HG03066 (cell line): ENCODE measurements around the gene KCNJ1.
A peak's percentile ranks its signal among the peaks of the same experiment; 100 is the strongest.

Experiments used
- ATAC-seq: cut with Tn5 transposase; IDR thresholded peaks from one replicate; pipeline ENCODE4 v1.9.1; 2021; ENCODE audit warnings: low read depth; ENCODE audit not compliant: unreplicated experiment

KCNJ1 gene

DNA sequence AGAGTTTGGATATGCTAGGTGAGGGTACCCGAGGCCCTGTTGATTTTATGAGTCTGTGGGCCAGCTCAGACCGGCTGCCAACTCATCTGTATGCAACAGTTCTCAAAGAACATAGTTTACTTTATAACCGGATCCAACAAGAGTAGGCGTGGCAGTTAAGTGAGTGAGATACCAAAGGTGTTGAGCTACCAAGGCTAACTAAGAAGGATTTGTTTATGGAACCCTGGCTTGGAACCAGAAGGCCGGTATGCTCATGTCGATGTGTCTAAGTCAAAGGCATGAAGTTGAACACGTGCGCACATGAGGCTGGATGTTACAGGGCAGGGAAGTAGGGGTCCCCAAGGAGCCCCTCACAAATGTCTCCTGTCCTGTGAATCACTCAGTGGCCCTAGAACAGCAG is at the start of gene KCNJ1:
TSS of gene KCNJ1 (minus strand) at position 20 of the 400 bp plus-strand sequence. CDS start 27,053 bp downstream, outside the sequence.
- ATAC-seq: no peak

DNA sequence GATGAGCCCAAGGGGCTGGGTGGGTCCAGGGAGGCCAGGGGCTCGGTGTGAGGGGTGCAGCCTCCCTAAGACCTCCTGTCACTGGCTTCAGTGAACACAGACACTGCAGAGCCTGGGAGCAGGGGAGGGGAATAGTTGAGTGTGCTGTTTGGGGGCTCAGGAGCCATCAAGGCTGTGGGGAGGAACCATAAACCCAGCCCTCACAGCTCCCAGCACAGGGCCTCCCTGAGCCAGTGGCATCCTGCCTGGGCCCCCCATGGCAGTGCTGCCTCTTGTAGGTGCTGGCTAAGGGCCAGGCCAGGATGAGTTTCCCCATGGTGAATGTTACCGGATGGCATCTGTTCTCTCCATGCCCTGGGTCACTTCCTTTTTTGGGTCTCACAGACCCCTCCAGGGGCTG is 49.6 kb upstream of the KCNJ1 start:
- no peak for ATAC-seq

DNA sequence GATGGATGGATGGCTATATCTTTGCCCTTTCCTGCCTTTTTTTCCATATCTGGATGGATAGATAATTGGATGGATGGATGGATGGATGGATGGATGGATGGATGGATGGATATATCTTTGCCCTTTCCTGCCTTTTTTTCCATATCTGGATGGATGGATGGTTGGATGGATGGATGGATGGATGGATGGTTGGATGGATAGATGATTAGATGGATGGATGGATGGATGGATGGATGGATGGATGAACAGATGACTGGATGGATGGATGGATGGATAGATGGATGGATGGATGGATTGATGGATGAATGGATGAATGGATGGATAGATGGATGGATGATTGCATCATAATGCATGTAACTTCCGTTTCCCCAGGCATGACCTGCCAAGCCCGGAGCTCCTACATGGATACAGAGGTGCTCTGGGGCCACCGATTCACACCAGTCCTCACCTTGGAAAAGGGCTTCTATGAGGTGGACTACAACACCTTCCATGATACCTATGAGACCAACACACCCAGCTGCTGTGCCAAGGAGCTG is 49.0 kb upstream of the KCNJ1 start:
- no peak for ATAC-seq

DNA sequence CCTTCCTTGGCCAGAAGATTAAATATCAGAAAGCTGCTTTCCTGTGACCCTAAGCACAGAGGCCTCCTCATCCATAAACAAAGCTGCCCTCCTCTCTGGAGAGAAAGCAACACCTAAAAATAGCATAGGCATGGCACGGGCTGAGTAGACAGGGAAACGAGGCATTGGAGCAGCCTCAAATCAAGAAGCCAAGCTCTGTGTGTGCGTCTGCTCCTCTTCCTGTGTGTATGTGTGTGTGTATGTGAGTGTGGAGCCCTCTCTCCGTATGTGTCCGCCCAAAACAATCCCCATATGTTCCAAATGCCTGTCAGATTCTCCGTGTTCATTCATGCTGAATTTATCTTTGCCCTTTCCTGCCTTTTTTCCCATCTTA is 48.0 kb upstream of the KCNJ1 start:
- no peak for ATAC-seq

DNA sequence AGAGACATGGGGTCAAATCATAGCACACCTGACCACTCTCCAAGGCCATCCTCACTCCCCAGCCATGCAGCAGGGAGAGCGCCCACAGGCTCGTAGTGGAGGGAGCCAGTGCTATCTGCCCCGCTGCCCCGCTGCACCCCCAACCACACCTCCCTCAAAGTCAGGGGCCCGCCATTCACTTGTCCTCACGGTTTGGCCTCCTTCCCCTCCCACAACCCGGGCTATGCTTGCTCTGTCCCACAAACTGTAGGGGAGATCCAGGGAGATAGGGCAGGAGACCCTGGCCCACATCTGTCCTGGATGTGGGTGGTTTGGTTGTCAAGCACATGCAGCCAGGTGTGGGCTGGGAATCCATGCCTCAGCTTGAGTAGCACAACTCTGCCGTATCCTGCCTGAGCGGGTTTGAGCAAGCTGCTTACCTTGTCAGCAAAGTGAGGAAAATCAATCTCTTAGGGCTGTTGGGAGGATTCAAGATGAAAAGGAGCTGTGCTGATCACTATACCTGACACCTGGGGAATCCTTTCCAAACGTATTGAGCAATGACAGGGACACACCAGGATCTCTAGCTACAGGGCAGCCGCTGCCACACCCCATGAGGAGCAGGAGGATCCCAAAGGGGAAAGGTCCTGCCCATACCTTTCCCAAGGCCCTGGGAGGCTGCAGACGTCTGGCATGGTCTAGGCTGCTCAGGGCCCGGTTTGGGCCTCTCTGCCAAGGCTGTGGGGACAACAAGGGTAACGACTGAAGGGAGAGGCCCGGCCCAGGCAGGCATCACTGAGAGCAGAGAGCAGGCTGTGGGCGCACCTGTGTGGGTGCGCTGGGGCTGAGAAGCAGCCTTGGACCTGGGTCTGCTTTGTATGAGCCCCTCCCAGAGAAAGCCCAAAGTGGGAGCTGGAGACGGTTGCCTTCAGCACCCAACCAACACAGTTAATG is 47.4 kb upstream of the KCNJ1 start:
- no peak for ATAC-seq

DNA sequence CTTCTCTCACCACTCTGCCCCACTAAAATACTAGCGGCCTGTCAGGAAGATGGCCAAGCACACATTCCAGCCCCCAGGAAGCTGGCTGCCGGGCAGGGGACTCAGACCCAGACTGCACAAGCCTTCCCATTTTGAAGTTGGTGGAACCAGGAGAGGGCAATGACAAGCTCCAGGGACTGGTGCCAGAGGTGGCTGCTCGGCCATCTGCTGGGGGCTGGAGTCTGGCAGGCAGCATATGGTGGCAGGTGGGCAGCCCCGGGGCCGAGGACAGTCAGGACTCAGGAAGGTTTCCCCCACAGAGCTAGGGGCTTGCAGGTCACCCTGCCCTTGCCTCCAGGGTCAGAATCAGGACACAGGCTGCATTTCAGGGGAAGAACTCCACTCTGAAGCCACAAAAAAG is 46.7 kb upstream of the KCNJ1 start:
- no peak for ATAC-seq

DNA sequence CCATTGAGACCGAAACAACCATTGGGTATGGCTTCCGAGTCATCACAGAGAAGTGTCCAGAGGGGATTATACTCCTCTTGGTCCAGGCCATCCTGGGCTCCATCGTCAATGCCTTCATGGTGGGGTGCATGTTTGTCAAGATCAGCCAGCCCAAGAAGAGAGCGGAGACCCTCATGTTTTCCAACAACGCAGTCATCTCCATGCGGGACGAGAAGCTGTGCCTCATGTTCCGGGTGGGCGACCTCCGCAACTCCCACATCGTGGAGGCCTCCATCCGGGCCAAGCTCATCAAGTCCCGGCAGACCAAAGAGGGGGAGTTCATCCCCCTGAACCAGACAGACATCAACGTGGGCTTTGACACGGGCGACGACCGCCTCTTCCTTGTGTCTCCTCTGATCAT is 44.6 kb upstream of the KCNJ1 start:
- no peak for ATAC-seq

DNA sequence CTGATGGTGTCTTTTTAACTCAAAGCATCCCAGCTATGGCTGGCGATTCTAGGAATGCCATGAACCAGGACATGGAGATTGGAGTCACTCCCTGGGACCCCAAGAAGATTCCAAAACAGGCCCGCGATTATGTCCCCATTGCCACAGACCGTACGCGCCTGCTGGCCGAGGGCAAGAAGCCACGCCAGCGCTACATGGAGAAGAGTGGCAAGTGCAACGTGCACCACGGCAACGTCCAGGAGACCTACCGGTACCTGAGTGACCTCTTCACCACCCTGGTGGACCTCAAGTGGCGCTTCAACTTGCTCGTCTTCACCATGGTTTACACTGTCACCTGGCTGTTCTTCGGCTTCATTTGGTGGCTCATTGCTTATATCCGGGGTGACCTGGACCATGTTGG is 44.1 kb upstream of the KCNJ1 start:
- no peak for ATAC-seq

DNA sequence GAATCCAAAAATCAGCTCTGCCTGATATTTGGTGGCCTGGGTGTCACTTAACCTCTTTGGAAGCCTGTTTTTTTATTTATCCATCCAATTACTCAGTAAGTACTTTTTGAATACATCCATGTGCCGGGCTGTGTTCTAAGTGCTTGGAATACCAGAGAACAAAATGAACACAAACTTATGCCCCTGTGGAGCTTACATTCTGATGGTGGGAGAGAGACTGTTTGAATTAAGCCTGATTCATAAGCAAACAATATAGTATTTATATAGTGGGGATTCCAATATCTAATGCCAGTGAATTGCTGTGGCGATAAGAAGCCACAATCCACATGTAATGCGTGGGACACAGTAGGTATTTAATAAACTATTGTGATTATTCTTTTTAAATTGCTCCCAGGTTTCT is 43.5 kb upstream of the KCNJ1 start:
- no peak for ATAC-seq

DNA sequence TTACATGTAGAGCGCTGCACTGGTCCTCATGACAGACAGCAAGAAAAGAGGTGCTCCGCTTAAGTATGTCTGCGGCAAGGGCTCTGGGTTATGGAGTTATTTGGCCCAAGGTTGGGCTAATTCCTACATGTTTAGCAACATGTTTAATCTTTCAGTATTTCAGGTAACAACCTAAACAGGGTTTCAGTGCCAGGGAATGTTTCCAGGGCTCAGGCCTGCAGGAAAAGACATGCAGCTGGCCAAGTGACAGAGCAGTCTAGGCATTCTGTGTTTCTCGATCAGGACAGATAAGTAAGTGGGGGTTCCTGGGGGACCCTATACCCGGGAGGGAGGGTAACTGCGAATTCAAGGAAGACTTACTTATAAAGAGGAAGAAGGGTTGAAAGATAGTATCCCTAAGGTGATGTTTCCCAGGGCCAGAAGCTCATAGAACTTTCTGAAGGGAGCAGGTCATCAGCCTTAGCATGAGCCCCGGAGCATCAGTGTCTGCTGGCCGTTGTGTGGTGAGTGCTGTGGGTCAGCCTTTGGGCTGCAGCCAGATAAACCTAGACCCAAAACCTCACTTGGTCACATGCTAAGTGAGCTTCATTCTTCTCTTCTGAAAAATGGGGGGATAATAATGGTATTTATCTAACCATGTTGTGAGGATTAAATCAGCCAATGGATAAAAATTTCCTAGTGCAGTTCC is 42.5 kb upstream of the KCNJ1 start:
- no peak for ATAC-seq

DNA sequence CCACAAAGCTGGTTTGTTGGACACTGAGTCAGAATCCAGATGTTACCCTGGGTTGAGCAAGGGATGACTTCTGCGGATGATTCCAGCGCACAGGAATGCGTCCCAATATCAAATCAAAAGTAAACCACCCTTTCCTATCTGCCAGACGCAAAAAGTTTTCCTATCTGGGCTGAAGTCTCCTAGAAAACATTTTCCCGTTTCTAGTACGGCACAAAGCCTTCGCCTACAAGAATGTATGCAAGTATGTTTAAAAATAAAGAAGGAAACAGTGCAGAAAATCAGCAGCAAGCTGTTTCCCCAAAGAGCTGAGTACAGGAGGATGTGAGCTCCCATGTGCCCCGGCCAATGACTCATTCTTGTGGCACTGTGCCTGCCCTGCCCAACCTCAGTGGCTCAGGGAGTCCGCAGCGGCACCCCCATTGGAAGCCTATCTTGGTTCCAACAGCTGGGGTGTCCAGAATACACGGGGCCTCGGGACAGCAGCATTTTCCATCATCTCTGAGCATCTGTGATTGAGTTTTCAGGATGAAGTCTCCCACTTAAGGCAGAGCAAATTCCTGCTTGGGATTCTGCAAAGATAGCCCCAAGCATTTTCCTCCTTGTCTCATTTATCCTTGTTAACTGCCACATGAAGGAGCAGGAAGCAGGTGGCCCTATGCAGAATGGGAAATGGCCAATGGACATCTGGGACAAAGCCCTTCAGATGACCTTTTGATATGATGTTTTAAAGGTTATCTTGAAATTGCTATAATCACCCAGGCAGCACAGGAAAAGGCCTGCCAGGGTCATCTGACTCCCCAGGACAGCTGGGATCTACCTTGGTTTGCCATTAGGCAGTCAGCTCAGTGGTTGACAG is 41.5 kb upstream of the KCNJ1 start:
- ATAC-seq: no peak

DNA sequence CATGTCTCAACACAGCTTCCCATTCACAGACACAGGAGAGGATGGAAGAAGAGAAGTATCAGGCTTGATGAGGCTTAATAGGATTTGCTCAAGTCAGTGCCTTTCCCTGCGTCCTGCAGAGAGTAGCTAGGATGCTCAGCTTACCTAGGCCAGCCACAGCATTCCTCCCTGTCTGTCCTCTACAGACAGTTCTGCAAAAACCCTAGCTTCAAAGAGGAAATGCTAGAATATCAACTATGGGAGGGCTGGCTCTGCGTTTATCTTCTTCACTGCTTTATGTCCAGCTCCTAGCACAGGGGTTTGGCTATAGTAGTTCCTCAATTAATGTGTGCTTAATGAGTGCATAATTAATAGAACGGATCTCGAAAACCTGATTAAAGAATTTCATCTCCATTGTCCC is 40.5 kb upstream of the KCNJ1 start:
- no peak for ATAC-seq

DNA sequence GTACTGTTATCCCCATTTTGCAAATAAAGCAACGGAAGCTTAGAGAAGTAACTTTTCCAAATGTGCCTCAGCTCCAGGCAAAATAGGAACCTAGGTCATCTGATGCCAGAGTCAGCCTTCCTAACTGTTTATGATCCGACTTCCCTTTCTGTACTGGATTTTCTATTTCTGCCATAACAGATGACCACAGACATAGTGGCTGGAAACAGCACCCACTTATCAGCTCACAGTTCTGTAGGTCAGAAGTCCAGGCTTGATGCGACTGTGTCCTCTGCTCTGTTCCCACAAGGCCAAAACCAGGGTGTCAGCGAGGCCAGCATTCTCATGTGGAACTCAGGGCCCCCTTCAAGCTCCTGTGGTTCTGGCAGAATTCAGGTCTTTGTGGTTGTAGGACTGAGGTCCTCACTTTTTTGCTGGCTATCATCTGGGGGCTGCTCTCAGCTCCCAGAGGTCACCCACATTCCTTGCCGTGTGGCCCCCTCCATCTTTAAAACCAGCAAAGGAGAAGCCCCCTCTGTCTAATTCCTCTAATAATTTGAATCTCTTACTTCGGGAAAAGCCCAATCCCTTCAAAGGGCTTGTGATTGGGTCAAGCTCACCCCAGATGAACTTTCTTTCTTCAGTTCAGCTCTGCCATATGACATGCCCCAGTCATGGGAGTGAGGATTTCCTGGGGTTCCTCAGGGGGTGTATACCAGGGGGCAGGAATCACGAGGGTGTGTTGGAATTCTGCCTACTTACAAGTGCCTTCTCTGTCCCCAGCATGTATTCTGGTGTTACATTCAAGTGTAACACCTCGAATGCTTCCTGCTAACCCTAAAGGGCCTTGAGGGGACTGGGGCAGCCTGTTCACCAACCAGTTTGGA is 39.3 kb upstream of the KCNJ1 start:
- no peak for ATAC-seq

DNA sequence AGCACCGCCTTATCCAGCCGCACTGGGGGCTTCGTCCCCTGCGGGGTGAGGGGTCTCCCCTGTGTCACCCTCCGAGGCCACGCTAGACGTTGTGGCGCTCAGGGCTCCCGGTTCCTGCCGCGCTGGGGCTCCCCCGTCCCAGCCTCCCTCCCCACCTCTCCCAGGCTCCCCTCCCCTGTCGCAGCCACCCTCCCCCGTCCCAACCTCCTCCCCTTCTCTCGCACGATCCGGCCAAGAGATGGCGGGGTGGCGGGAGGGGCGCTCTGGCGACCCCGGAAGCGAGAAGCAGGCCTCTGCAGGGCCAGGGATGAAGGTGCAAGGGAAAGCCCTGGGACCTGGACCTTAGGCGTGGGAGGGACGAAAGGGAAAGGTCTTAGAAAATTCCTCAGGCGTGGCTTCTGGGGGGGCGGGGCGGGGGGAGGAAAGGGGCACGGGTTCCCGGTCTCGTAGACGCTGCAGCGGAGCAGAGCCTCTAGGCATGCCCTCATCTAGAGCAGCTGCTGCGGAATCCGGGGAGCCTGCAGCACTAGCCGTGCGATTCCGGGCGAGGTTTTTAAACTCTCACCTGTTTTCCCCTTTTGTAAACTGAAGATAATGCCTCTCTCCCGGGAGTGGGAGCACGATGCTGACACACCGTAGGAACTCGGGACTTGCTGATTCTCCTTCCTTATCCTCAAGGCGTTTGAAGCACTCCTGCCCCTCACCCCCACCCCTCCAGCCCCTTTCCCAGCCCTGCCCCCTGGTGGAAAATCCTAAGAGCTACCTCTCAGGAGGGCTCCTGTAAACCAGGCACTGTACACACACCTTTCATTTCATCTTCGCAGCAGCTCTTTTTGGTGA is 38.5 kb upstream of the KCNJ1 start:
- ATAC-seq: peak; percentile 57

DNA sequence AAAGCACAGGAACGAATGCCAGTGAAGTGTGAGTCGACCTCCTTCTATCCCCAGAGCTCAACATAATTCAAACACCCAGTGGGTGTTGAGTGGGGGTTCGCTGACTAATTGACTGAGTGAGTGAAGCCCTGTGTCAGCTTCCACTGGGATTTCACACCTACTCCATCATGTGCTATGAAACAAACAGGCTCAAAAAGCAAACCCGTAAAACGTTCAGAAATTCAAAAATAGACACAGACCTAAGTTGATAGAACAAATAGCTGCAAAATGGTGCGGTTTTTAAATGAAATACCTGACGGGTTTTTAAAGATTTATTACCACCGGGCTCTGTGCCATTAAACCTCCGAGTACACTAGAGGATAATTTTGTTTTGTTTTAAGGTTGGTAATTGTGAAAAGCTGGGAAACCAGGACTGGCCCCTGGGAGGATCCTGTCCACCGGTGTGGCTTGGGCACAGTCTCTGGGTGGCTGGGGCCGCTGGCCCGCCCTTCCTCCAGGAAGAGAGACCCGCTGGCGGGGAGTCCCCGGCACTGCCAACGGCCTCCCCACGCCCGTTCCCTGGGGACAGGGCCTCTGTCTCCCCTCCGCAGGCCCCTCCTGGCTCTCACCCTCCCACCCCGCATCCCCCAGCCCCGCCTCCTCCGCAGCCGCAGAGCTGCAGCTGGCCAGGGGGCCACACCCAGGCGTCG is 37.7 kb upstream of the KCNJ1 start:
- ATAC-seq: peak; percentile 34

DNA sequence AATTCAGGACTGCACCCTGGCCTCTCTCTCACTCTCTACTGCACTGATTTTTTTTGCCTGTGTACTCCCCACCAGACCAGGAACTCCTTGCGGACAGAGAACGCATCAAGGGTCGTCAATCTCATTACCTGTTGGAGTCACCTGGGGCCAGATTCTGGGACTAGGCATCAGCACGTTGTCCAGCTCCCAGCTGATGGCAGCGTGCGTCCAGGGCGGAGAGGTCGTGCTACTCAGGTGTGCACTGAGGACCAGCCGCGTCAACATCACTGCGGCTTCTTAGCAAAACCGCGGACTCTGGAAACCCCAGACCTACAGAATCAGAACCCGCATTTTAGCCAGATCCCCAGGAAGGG is 37.2 kb upstream of the KCNJ1 start:
- ATAC-seq: no peak

DNA sequence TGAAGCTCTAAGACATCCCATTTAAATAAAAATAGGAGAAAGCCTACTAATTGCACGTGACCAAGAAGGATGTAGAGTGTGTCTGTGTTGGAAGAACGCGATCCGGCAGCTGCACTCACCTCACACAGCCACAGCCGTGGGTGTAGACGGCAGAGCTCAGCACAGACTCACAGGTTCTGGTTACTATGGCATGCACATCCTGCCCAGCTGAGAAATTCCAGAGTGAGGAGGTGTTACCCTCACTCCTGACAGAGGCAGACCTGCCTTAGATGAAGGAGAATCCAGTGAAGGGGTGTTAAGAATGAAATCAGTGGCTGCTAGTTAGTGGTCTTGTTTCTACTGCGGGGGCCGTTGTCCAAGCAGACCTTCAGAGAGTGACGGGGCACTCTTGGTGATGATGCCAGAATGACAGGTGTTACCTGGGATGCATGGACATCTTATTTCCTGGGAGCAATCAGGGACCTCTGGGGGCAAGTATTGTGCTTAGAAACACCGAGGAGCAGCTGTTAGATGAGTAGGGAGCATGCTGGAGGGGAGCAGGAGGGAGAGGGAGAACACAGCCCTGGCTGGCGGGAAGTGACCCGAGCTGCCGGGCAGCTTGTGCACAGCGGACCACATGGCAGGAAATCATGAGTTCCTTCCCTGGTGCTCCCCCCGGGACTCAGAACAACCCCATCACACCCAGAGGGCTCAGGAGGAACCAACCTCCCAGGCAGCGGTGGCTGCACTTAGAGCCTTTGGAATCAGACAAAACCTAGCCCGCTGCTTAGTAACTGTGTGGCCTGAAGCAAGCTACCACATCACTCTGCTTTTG is 36.4 kb upstream of the KCNJ1 start:
- ATAC-seq: no peak
